Measurements from ENCODE around the gene NLK.

DNA sequence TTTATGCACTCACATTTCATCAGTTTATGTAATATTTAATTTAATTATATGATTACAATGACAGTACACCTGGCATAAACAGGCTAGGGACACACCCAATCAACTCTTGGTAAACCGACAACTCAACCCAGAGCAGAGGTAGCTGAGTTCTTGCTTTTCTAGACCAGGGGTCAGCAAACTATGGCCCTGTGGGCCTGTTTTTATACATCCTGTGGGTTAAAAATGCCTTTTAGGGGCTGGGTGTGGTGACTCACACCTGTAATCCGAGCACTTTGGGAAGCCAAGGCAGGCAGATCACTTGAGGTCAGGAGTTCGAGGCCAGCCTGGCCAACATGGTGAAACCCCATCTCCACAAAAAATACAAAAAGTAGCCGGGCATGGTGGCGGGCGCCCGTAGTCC lies 177.3 kb downstream of the NLK start:
- TF ChIP-seq EZH2 (IDR thresholded peaks at IDR 0.05; ENCODE audit: low read length, unreplicated experiment) = no peak
- no peak for TF ChIP-seq EZH2phosphoT487 (IDR thresholded peaks at IDR 0.05; ENCODE audit: borderline replicate concordance, low read length)
- TF ChIP-seq, protein P1, sequence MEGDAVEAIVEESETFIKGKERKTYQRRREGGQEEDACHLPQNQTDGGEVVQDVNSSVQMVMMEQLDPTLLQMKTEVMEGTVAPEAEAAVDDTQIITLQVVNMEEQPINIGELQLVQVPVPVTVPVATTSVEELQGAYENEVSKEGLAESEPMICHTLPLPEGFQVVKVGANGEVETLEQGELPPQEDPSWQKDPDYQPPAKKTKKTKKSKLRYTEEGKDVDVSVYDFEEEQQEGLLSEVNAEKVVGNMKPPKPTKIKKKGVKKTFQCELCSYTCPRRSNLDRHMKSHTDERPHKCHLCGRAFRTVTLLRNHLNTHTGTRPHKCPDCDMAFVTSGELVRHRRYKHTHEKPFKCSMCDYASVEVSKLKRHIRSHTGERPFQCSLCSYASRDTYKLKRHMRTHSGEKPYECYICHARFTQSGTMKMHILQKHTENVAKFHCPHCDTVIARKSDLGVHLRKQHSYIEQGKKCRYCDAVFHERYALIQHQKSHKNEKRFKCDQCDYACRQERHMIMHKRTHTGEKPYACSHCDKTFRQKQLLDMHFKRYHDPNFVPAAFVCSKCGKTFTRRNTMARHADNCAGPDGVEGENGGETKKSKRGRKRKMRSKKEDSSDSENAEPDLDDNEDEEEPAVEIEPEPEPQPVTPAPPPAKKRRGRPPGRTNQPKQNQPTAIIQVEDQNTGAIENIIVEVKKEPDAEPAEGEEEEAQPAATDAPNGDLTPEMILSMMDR (conservative IDR thresholded peaks at IDR 0.05; ENCODE audit: low read depth, low read length) = no peak
